NOMO-1 treated with DMSO at 0.1 percent for 48 hours (cell line): ENCODE data around the gene KIAA0513.

ENCODE experiments used
- DNase-seq: peaks from one replicate; lab custom pipeline; 2025; ENCODE audit not compliant: unreplicated experiment; lab: John Stamatoyannopoulos, UW

KIAA0513 gene

DNA sequence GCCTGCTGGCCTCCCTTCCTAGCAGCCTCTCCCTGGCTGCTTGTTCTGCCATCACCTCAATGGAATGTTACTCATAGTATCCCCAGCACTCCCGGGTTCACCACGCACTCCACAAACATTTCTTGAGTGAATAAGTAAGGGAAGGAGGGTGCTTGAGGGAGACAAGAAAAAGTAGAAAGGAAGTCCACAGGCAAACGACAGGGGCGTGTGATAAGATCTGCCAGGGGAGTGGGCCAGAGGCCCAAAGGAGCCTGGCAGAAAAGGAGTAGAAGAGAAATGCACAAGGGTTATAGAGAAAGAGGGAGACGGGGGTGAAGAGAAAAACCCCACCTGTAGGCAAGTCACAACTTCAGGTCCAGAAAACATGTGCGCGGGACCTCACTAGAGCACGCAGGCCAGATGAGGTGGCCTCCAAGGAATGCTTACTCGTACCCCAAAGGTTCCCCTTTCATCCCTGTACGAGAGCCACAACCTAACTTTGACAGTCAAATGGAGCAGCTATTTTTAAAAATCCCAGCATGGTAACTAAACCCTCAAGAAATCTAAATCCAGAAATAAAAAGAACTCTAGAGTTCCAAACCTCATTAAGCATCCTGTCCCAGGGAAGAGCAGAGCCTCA lies 22.9 kb upstream of the KIAA0513 start:
- no peak for DNase-seq

DNA sequence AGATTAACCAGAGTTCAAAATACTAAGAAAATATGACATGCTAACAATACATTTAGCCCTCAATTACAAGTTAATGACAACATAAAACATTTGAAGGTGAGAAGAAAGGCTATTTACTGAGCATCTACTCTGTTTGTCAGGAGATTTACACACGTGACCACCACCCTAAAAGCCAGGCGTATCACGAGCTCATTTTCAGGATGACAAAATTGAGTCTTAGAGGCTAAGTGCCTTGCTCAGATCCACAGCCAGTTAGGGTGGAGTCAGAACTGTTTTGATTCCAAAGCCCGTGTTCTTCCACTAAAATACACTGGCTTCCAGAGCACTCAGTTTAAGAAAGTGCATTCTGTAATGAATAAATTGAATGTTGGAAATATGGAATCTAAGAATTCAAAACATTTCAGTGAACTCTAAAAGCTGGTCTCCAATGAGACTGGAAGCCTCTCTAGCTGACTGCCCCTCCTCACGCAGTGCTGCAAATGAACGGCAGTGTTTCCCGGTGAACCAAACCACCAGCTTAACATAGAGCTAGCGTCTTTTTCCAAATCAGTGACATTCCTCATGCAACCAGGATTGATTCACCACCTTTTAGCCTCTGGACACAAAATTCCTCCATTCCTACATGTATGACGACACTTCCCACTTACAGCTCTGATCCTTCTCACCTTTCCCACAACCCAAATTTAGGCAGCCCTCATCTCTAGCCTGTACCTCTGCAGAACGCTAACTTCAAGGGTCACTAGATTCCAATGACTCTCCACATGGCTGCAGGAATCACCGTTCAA lies 22.1 kb upstream of the KIAA0513 start:
- DNase-seq = no peak

DNA sequence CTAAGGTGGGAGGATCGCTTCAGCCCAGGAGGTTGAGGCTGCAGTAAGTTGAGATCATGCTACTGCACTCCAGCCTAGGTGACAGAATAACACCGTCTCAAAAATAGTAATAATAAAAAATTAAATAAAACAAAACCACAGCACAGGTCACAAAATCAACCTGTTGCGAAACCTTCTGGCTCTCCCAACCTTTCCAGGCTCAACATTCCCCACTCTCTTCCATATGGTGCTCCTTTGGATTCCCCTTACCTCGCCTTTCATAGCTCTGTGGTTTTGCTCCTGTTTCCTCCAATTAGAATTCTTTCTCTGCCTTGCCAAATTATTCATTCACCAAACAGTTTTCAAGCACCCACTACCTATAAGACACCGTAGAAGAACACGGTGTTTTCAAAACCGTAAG lies 21.0 kb upstream of the KIAA0513 start:
- DNase-seq = no peak

GRCh38 chr16:85007496-85008214 lies 19.9 kb upstream of the KIAA0513 start:
- no peak for DNase-seq

GRCh38 chr16:85008271-85008670 lies 19.3 kb upstream of the KIAA0513 start:
- DNase-seq = no peak

GRCh38 chr16:85010446-85010930 lies 17.1 kb upstream of the KIAA0513 start:
- no peak for DNase-seq

DNA sequence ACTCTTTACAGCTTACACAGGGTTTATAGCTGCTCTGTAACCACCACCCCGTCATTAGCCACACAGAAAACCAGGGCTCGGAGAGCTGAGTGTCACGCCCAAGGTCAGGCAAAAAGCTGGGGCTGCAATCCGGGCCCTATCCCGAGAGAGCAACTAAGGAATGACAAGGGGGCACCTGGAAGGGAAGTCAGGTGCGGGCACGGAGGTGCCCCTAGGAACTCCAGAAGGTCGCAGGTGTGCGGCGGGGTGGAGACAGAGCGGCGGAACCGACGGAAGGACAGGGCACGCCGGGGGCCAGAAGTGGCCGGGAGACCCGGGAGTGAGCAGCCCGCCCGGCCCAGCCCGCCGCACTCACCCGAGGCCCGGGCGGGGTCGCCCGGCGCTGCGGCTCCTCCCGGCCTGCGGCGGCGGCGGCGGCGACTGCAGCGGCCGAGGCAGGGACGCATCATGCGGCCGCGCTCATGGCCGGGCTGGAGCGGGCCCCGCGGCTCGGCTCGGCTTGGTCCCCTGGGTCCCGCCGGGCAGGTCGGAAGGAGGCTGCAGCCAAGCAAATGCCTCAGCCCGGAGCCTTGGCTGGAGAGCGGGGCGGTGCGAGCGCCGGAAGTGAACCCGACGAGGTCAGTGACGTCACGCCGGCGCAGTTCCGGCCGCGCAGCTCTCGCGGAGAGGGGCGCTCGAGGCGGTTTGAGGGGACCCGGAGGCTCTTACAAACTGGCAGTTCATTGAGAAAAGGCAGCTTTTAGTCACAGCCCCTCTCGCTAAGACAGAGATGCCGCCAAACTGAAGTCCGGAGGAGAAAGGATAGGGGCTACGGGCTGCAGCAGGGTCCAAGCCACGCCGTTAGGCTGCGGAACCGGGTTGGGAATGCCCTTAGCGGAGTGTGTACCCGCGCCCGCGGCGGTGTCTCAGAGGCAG lies 16.4 kb upstream of the KIAA0513 start, which contains the start of gene ZDHHC7:
Gene ZDHHC7, minus strand, starts transcription at position 605 of the 915 bp plus-strand sequence. CDS start 20,917 bp downstream, outside the sequence.
- DNase-seq = peak; percentile 80

- DNase-seq = no peak
Measured at GRCh38 chr16:85011846-85012284, 15.7 kb upstream of the KIAA0513 start.

GRCh38 chr16:85014311-85014710 lies 13.3 kb upstream of the KIAA0513 start:
- DNase-seq = no peak

DNA sequence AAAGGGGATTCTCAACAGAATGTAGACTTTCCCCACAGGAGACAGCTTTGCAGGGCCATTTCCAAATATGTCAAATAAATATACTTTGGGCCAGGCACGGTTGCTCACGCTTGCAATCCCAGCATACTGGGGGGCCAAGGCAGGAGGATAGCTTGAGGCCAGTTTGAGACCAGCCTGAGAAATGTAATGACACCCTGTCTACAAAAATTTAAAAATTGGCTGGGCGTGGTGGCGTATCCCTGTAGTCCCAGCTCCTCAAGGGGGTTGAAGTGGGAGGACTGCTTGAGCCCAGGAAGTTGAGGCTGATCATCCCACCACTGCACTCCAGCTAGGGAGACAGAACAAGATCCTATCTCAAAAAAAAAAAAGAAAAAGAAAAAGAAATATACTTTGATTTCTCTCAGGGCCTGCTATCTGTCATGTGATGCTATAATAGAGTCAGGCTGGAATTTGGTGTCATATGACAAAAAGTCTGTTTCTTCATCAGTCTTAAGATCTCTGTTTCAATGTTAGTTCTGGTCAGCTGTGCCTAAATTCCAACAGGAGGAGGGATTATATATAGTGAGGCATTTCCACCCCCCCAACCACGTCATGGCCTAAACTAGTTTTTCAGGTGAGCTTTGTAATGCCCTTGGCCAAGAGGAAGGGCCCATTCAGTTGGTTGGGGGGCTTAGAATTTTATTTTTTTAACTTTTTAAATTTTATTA lies 12.0 kb upstream of the KIAA0513 start:
- no peak for DNase-seq

DNA sequence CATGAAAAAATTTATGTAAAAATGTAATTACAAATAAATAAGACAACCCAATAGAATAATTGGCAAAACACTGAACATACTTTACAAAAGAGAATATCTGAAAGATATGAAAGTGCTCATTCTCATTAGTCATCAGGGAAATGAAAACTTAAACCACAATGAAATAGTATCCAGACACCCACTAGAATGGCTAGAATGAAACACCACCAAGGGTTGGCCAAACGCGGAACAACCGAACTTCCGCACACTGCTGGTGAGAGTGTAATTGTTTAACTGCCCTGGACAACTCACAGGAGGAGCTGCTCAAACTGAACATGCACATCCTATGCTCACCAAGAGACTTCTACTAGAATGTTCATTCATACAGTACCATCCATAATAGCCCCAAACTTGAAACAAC lies 10.4 kb upstream of the KIAA0513 start:
- DNase-seq = peak; percentile 94

DNA sequence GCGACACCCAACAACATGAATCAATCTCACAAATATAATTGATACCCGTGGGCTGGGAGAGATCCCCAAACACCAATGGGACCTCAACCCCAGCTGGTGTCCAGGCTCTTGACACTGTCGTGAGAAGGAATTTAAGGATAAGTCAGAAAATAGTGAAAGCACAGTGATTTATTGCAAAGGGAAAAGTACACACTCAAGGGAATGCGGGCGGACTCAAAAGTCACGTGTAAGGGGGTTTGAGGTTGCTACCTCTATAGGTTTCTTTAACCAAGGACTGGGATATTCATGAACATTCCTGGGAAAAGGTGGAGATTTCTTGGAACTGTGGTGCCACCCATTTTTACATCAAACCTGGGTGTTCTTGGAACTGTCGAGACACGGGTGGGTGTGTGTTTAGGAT lies 10.0 kb upstream of the KIAA0513 start:
- no peak for DNase-seq

GRCh38 chr16:85018529-85019236 lies 8.9 kb upstream of the KIAA0513 start:
- DNase-seq = no peak

GRCh38 chr16:85019659-85020245 lies 7.8 kb upstream of the KIAA0513 start:
- no peak for DNase-seq

DNA sequence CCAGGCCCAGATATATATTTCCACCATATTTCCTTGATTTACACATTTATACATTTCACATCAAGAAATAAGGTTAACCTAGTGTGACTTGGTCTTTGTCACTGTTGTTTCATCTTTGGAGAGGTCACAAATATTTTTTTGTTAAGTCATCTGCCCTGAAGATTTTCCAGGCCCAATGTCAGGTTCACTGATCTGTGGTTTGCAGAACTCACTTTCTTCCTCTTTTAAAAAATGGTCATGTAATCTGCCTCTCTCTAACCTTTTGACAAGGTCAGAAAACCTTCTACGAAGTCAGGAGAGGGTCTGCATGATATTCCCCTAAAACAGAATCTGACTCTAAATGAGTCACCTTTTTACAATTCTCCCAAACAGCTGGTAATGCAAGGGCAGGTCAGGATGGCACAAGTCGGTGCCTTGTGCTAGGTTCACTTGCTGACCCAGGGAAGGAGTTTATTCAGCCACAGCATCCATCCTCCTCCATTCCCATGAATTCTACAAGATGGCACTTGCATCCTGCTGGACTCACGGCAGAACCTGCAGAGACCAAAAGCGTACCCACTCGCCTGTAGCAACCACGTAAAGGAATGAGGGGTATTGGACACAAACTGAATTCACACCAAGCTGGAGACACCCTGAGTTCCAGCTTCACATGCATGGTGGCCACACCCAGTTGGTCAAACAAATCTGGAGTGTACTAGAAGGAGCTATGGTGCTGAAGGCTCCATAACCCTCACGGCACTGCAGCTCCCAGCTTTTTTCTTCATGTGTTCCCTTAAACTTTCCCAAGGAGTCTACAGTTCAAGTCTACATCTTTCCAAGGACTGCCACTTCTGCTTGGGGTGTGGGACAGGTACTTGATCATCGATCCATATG lies 1.6 kb upstream of the KIAA0513 start:
- DNase-seq = peak; percentile 84

GRCh38 chr16:85026703-85027102 lies 892 bp upstream of the KIAA0513 start:
- no peak for DNase-seq

GRCh38 chr16:85027958-85028684 lies 526 bp downstream of the KIAA0513 start:
- DNase-seq = no peak
